Spleen (tissue), 11 donors: ENCODE measurements around the gene WDR49. TPM values are rescaled to one million over a fixed set of nuclear protein-coding genes. Genes with fewer than 3 reads are reported as not detected.

Experiments
- DNase-seq: peaks from one replicate; pipeline ENCODE4 v3.0.0-alpha.2; 2020
- H3K27ac ChIP-seq, 8 donors: fragments of 200-600 bp; sonication (generic) in 7 of 8; 1 replicate in 4 of 8; 2 replicates in 4 of 8; pipeline versions ENCODE4 v1.5.0 to v1.8.0; 2016 to 2021; ENCODE audit warnings: inconsistent platforms in 4 of 8, mild to moderate bottlenecking in 4 of 8, moderate library complexity in 1 of 8
- H3K27me3 ChIP-seq, 7 donors: fragments of 200-600 bp; sonication (generic) in 6 of 7; replicated peaks in 1 of 7; 1 replicate in 4 of 7; 2 replicates in 3 of 7; pipeline versions ENCODE4 v1.5.0 to v1.8.0; 2016 to 2021; ENCODE audit warnings: inconsistent platforms in 3 of 7, mild to moderate bottlenecking in 1 of 7
- H3K36me3 ChIP-seq, 6 donors: fragments of 200-600 bp; sonication (generic) in 5 of 6; 1 replicate in 4 of 6; 2 replicates in 2 of 6; pipeline versions ENCODE4 v1.5.0 to v1.8.0; 2016 to 2021; ENCODE audit warnings: inconsistent platforms in 2 of 6
- H3K4me1 ChIP-seq, 6 donors: fragments of 200-600 bp; sonication (generic) in 5 of 6; 1 replicate in 3 of 6; 2 replicates in 3 of 6; pipeline versions ENCODE4 v1.5.0 to v1.8.0; 2016 to 2021; ENCODE audit warnings: inconsistent platforms in 3 of 6
- H3K4me3 ChIP-seq, 8 donors: fragments of 200-600 bp; sonication (generic) in 7 of 8; 1 replicate in 4 of 8; 2 replicates in 4 of 8; pipeline versions ENCODE4 v1.5.0 to v1.8.0; 2016 to 2021; ENCODE audit warnings: inconsistent platforms in 4 of 8, mild to moderate bottlenecking in 4 of 8, moderate library complexity in 2 of 8
- H3K9me3 ChIP-seq, 8 donors: fragments of 200-600 bp; sonication (generic) in 7 of 8; 1 replicate in 4 of 8; 2 replicates in 4 of 8; pipeline versions ENCODE4 v1.5.0 to v1.8.0; 2016 to 2021; ENCODE audit warnings: inconsistent platforms in 4 of 8
- POLR2A ChIP-seq, 3 donors: fragments of 450-650 bp; IDR thresholded peaks; one replicate each; pipeline ENCODE4 v1.5.1; 2017; ENCODE audit warnings: antibody characterized with exemption in 3 of 3, mild to moderate bottlenecking in 1 of 3
- POLR2AphosphoS5 ChIP-seq, 3 donors: sonication (generic); formaldehyde crosslinking; IDR thresholded peaks; one replicate each; pipeline ENCODE4 v1.5.1; 2017; ENCODE audit warnings: antibody characterized with exemption in 3 of 3
- WGBS, 5 donors: extraction: QIAGEN DNeasy Blood & Tissue Kit in 3 of 5; methylation state at CpG; one replicate each; pipeline versions ENCODE4 v1.1.5 to v1.1.7; 2013 to 2018; 5-methylcytosine and 5-hydroxymethylcytosine counted together
- intact Hi-C: fragments of 100-400 bp; cut with DNase I; formaldehyde crosslinking; loops from one replicate; pipeline ENCODE4 v1.15.0; 2023; ENCODE audit warnings: low total_unique reads
- polyA plus RNA-seq, 3 donors: library from polyadenylated mRNA; stranded (reverse); fragments of 200-250 nt; gene quantifications; one replicate each; pipeline ENCODE4 v1.2.1, GENCODE V29; 2013
- total RNA-seq, 7 donors: library from RNA; depleted of rRNA in 3 of 7; stranded (reverse); fragments of >200 nt in 3 of 7; fragmentation: NEBNext Ultra II Directional in 4 of 7; extraction: Animal tissue kit (Norgen Biotek cat#: 25700) in 4 of 7; gene quantifications; one replicate each; pipeline versions ENCODE4 v1.1.0 to v1.2.1, GENCODE V29; 2016 to 2021
- TF ChIP-seq, protein P1 (sequence below), 11 experiments: fragments of 200-600 bp in 7 of 11; fragments of 450-650 bp in 4 of 11; sonication (generic) in 4 of 11; IDR thresholded peaks in 8 of 11; conservative IDR thresholded peaks in 3 of 11; 1 replicate in 7 of 11; 2 replicates in 4 of 11; pipeline versions ENCODE4 v1.4.0 to v1.8.0; 2016 to 2021; ENCODE audit warnings: antibody characterized with exemption in 11 of 11, inconsistent platforms in 4 of 11, mild to moderate bottlenecking in 1 of 11
- donor health status: healthy with polysubstance abuse.
- donor health status: DM: no; HTN: no; CAD: no; lungs with moderate emphysema.
- donor health status: DM: no; HTN: no; CAD: no.
- donor health status: Bipolar disorder and iron deficiency.
- donor health status: healthy.
- donor health status: DM: no; HTN: no; CAD: no.
- donor health status: DM: yes; HTN: yes; CAD: no.

WDR49 gene
- total and polyA plus RNA-seq, 10 donors: 0.04 to 10.6 (median 1.4) TPM

DNA sequence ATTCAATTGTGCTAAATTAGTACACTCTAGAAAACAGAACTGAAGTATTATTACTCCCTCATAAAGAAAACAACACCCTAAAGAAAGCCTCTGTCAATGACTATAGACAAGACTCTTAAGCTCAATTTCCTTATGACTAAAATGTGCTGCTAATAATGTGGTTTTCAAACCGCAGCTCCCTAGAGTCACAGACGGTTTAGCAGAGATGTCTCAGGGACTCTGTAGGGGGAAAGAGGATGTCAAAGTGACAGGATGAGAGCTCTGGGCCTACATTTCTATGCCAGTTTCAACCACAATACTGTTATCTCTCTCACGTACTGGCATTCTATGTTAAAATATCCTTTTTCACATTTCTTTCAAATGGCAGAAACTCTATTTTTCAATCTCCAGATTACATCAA lies 37.6 kb upstream of the WDR49 start:
- DNase-seq: no peak
- 27 to 47% (median 30%) methylated on average over 3 of the region's 3 CpGs for WGBS, 5 donors
- peak overlapping the region in 1 of 8 donors; percentile 29 for H3K27ac ChIP-seq
- peaks cover 0 to 93% (median 45%) of the 10 kb centered on the region in 6 donors for H3K36me3 ChIP-seq
- H3K4me3 ChIP-seq: no peak overlapping the region
- no peaks in the 10 kb centered on the region for H3K27me3 ChIP-seq
- TF ChIP-seq POLR2A (IDR thresholded peaks at IDR 0.05) (no peak), POLR2AphosphoS5 (IDR thresholded peaks at IDR 0.05) (no peak)
- TF ChIP-seq, protein P1, sequence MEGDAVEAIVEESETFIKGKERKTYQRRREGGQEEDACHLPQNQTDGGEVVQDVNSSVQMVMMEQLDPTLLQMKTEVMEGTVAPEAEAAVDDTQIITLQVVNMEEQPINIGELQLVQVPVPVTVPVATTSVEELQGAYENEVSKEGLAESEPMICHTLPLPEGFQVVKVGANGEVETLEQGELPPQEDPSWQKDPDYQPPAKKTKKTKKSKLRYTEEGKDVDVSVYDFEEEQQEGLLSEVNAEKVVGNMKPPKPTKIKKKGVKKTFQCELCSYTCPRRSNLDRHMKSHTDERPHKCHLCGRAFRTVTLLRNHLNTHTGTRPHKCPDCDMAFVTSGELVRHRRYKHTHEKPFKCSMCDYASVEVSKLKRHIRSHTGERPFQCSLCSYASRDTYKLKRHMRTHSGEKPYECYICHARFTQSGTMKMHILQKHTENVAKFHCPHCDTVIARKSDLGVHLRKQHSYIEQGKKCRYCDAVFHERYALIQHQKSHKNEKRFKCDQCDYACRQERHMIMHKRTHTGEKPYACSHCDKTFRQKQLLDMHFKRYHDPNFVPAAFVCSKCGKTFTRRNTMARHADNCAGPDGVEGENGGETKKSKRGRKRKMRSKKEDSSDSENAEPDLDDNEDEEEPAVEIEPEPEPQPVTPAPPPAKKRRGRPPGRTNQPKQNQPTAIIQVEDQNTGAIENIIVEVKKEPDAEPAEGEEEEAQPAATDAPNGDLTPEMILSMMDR (IDR thresholded peaks at IDR 0.05 in 8 of 11, conservative IDR thresholded peaks at IDR 0.05 in 3 of 11): no peak
- H3K4me1 ChIP-seq: peaks cover 0 to 19% (median 9%) of the 10 kb centered on the region in 6 donors
- no peaks in the 10 kb centered on the region for H3K9me3 ChIP-seq
- intact Hi-C loops: no loop called here

DNA sequence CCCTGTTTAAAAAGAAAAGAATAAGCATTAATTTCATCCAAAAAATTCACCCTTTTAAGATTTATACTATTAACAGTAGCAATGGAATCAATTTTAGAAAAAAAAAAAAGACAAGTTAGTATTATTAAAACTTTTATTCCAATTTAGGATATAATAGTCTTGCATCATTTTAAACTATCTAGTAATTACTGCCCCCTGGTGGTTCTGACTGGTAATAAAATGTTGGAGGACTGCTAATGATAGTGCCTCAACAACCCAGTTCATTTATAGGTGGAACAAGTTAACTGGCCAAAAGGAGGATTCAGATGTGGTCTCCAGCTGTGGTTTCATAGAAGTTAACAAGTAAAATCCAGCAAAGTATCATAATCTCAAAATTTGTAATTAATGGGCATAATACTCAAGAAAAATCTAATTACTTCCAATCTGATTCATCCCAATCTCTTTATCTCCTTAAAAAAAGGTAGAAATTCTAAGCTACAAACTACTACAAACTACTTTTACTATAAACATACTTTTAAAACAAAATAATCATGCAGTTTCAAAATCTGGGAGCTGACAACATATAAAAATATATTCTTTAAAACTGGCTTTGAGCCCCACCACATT lies 30.7 kb upstream of the WDR49 start:
- intact Hi-C loops: no loop called here
- no peaks in the 10 kb centered on the region for H3K9me3 ChIP-seq
- TF ChIP-seq POLR2A (IDR thresholded peaks at IDR 0.05): no peak
- TF ChIP-seq, protein P1 (IDR thresholded peaks at IDR 0.05 in 8 of 11, conservative IDR thresholded peaks at IDR 0.05 in 3 of 11): peak; percentile 5 to 84 (median 73)
- no peaks in the 10 kb centered on the region for H3K4me1 ChIP-seq
- H3K4me3 ChIP-seq: no peak overlapping the region
- peaks cover 0 to 92% (median 41%) of the 10 kb centered on the region in 6 donors for H3K36me3 ChIP-seq
- no peak for DNase-seq
- H3K27me3 ChIP-seq: no peaks in the 10 kb centered on the region
- no peak overlapping the region for H3K27ac ChIP-seq

DNA sequence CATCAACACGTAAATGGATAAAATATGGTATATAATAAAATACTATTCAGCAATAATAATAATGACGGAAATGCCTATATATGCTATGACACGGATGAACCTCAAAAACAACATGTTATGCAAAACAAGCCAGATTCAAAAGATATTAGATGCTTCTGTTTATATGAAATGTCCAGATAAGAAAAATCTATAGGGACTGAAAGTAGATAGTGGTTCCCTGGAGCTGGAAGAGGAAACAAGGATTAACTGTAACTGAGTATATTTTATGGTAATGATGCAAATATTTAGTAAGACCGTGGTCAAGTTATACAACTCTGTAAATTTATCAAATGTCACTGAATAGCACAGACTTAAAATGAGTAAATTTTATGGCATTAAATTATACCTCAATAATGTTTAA lies 25.8 kb upstream of the WDR49 start:
- no peaks in the 10 kb centered on the region for H3K4me1 ChIP-seq
- H3K4me3 ChIP-seq: no peak overlapping the region
- 94 to 98% (median 96%) methylated on average over 4 of the region's 4 CpGs for WGBS, 5 donors
- H3K9me3 ChIP-seq: peaks cover 0 to 29% (median 22%) of the 10 kb centered on the region in 8 donors
- peaks cover 0 to 86% (median 52%) of the 10 kb centered on the region in 6 donors for H3K36me3 ChIP-seq
- no peaks in the 10 kb centered on the region for H3K27me3 ChIP-seq
- no peak overlapping the region for H3K27ac ChIP-seq
- DNase-seq: no peak
- no peak for TF ChIP-seq POLR2A (IDR thresholded peaks at IDR 0.05)
- TF ChIP-seq, protein P1 (IDR thresholded peaks at IDR 0.05 in 8 of 11, conservative IDR thresholded peaks at IDR 0.05 in 3 of 11): no peak
- no peak for TF ChIP-seq POLR2AphosphoS5 (IDR thresholded peaks at IDR 0.05)
- intact Hi-C loops: no loop called here

DNA sequence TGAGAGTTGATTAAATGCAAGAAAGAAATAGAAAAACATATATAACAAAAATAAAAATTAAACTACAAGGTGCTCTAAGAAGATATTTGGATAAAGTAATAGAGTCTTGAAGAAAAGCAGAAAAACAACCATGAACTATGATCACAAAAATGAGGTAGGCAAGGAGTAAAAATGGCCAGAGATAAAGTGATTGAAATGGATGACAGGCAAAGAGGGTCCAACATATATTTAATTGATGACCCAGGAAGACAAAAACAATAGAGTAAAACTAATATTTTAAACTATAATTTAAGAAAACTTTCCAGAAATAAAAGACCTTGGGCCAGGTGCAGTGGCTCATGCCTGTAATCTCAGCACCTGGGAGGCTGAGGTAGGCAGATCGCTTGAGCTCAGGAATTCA lies 22.1 kb upstream of the WDR49 start:
- no peak overlapping the region for H3K27ac ChIP-seq
- peaks cover 0 to 7% (median 0%) of the 10 kb centered on the region in 6 donors for H3K4me1 ChIP-seq
- H3K27me3 ChIP-seq: no peaks in the 10 kb centered on the region
- H3K4me3 ChIP-seq: no peak overlapping the region
- no peak for DNase-seq
- intact Hi-C loops: no loop called here
- H3K9me3 ChIP-seq: peaks cover 0 to 32% (median 30%) of the 10 kb centered on the region in 8 donors
- no peak for TF ChIP-seq POLR2AphosphoS5 (IDR thresholded peaks at IDR 0.05)
- TF ChIP-seq, protein P1 (IDR thresholded peaks at IDR 0.05 in 8 of 11, conservative IDR thresholded peaks at IDR 0.05 in 3 of 11): no peak
- no peak for TF ChIP-seq POLR2A (IDR thresholded peaks at IDR 0.05)
- WGBS, 5 donors: 96 to 100% (median 100%) methylated on average over 1 of the region's 1 CpG
- peaks cover 0 to 74% (median 39%) of the 10 kb centered on the region in 6 donors for H3K36me3 ChIP-seq
